Heart left ventricle (tissue), 16 donors: ENCODE data around the gene SMCR8. TPM values are rescaled to one million over a fixed set of nuclear protein-coding genes. Genes with fewer than 3 reads are reported as not detected.

ENCODE experiments used
- ATAC-seq, 4 donors: fragments of 200-7000 bp; cut with Tn5 transposase; one replicate each; pipeline ENCODE4 v1.9.1; 2020 to 2022; ENCODE audit warnings: moderate library complexity in 4 of 4, mild to moderate bottlenecking in 3 of 4, moderate number of reproducible peaks in 1 of 4
- DNase-seq, 5 donors: peaks; one replicate each; pipeline ENCODE4 v3.0.0-alpha.2; 2020
- H3K27ac ChIP-seq, 12 donors: fragments of 200-600 bp; sonication (generic) in 4 of 12; one replicate each; pipeline versions ENCODE4 v1.5.0 to v1.8.0; 2016 to 2022; ENCODE audit warnings: mild to moderate bottlenecking in 2 of 12
- H3K27me3 ChIP-seq, 9 donors: fragments of 200-600 bp; sonication (generic) in 2 of 9; one replicate each; pipeline versions ENCODE4 v1.5.1 to v1.8.0; 2016 to 2022; ENCODE audit warnings: mild to moderate bottlenecking in 3 of 9
- H3K36me3 ChIP-seq, 9 donors: fragments of 200-600 bp; sonication (generic) in 2 of 9; one replicate each; pipeline versions ENCODE4 v1.5.0 to v1.8.0; 2018 to 2022; ENCODE audit warnings: mild to moderate bottlenecking in 2 of 9
- H3K4me1 ChIP-seq, 12 donors: fragments of 200-600 bp; sonication (generic) in 4 of 12; one replicate each; pipeline versions ENCODE4 v1.5.0 to v1.8.0; 2016 to 2022; ENCODE audit warnings: mild to moderate bottlenecking in 3 of 12
- H3K4me3 ChIP-seq, 12 donors: fragments of 200-600 bp; sonication (generic) in 4 of 12; one replicate each; pipeline versions ENCODE4 v1.5.0 to v1.8.0; 2017 to 2022; ENCODE audit warnings: mild to moderate bottlenecking in 9 of 12, moderate library complexity in 4 of 12
- H3K9me3 ChIP-seq, 12 donors: fragments of 200-600 bp; sonication (generic) in 4 of 12; one replicate each; pipeline versions ENCODE4 v1.5.0 to v1.8.0; 2016 to 2022; ENCODE audit warnings: mild to moderate bottlenecking in 1 of 12
- POLR2A ChIP-seq, 2 donors: fragments of 450-650 bp; IDR thresholded peaks; one replicate each; pipeline ENCODE4 v1.6.1; 2017; ENCODE audit warnings: antibody characterized with exemption in 2 of 2, mild to moderate bottlenecking in 2 of 2, moderate library complexity in 2 of 2
- WGBS, 4 donors: extraction: QIAGEN DNeasy Blood & Tissue Kit in 2 of 4; methylation state at CpG; one replicate each; pipeline versions ENCODE4 v1.1.5 to v1.1.7; 2013 to 2018; 5-methylcytosine and 5-hydroxymethylcytosine counted together
- intact Hi-C, 10 donors: fragments of 100-400 bp; cut with DNase I; formaldehyde crosslinking; loops; one replicate each; pipeline versions ENCODE4 v1.11.1 to v1.14.2; 2022
- polyA plus RNA-seq, 2 donors: library from polyadenylated mRNA; stranded (reverse); fragments of 200-250 nt; gene quantifications; one replicate each; pipeline ENCODE4 v1.2.3, GENCODE V29; 2013
- total RNA-seq, 9 donors: library from RNA; depleted of rRNA in 2 of 9; stranded (reverse); fragments of >200 nt in 2 of 9; fragmentation: NEBNext Ultra II Directional in 3 of 9; extraction: Animal tissue kit (Norgen Biotek cat#: 25700) in 3 of 9; gene quantifications; one replicate each; pipeline versions ENCODE4 v1.1.0 to v1.2.4, GENCODE V29; 2016 to 2023
- TF ChIP-seq, protein P1 (sequence below), 12 donors: fragments of 200-600 bp; sonication (generic) in 4 of 12; IDR thresholded peaks; one replicate each; pipeline versions ENCODE4 v1.5.0 to v1.8.0; 2018 to 2022; ENCODE audit warnings: antibody characterized with exemption in 12 of 12, mild to moderate bottlenecking in 5 of 12
- donor health status: ischemic (EF 13 %, LVEDD 7.1; RV severe dilation, severe dysfunction).
- donor health status: healthy with polysubstance abuse.
- donor health status: DM: no; HTN: yes; CAD: no.
- donor health status: DM: no; HTN: no; CAD: no.
- donor health status: ischemic (EF 25% LVEDD 6.9; RV normal size, moderate dysfunction).
- donor health status: ischemic (EF 25% LVEDD 5.7; RV mildly dilated, moderate dysfunction).
- donor health status: healthy.
- donor health status: DM: yes; HTN: yes; CAD: no.
- donor health status: ischemic (EF 35%, LVEDD 5.7; RV mildly dilated, moderate dysfunction).
- donor health status: nonischemic (EF 11% LVEDD 7.7; RV severe dilation, severe dysfunction).
- donor health status: DM: yes; HTN: yes; CAD: no.
- donor health status: PGD.
- donor health status: ischemic (EF 29% LVEDD 5.4; RV normal size, mild dysfunction).
- donor health status: nonischemic (EF 23%, LVEDD 6.1; RV moderate dilation, normal function).

The SMCR8 gene
- total and polyA plus RNA-seq, 11 donors: 2.9 to 17.6 (median 12.4) TPM

DNA sequence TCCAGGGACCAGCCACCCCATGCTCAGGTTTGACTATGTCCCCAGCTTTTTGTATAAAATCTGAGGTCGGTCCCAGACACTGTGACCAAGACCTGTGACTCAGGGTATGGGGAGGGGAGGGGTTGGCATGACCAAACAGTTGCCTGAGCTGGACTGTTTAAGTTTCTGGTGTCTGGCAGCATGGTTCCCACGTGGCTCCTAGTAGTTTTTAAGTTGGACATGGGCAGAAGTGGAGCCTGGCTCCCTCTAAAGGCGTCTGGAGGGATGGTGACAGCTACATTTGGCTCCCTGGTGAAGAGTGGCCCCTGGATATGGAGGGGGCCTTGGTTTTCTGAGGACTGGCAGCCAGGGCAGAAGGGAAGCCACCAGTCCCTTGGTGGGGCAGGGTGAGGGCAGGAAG lies 7.9 kb downstream of the SMCR8 start:
- WGBS, 4 donors: 38 to 65% (median 48%) methylated on average over 2 to 3 of the region's 3 CpGs
- Histone ChIP-seq H3K4me1 (peaks cover 5 to 42% (median 28%) of the 10 kb centered on the region in 12 donors), H3K9me3 (no peaks in the 10 kb centered on the region), H3K27ac (no peak overlapping the region), H3K27me3 (no peaks in the 10 kb centered on the region), H3K36me3 (peaks cover 7 to 87% (median 72%) of the 10 kb centered on the region in 9 donors), H3K4me3 (no peak overlapping the region)
- DNase-seq (no peak), ATAC-seq (no peak)
- no peak for TF ChIP-seq POLR2A (IDR thresholded peaks at IDR 0.05)
- TF ChIP-seq, protein P1, sequence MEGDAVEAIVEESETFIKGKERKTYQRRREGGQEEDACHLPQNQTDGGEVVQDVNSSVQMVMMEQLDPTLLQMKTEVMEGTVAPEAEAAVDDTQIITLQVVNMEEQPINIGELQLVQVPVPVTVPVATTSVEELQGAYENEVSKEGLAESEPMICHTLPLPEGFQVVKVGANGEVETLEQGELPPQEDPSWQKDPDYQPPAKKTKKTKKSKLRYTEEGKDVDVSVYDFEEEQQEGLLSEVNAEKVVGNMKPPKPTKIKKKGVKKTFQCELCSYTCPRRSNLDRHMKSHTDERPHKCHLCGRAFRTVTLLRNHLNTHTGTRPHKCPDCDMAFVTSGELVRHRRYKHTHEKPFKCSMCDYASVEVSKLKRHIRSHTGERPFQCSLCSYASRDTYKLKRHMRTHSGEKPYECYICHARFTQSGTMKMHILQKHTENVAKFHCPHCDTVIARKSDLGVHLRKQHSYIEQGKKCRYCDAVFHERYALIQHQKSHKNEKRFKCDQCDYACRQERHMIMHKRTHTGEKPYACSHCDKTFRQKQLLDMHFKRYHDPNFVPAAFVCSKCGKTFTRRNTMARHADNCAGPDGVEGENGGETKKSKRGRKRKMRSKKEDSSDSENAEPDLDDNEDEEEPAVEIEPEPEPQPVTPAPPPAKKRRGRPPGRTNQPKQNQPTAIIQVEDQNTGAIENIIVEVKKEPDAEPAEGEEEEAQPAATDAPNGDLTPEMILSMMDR (IDR thresholded peaks at IDR 0.05): no peak
- intact Hi-C loops: loop anchor here in 1 of 10 donors (5.0 kb wide), 1 partner anchor 106 kb away; no protein-coding TSS in a partner anchor

DNA sequence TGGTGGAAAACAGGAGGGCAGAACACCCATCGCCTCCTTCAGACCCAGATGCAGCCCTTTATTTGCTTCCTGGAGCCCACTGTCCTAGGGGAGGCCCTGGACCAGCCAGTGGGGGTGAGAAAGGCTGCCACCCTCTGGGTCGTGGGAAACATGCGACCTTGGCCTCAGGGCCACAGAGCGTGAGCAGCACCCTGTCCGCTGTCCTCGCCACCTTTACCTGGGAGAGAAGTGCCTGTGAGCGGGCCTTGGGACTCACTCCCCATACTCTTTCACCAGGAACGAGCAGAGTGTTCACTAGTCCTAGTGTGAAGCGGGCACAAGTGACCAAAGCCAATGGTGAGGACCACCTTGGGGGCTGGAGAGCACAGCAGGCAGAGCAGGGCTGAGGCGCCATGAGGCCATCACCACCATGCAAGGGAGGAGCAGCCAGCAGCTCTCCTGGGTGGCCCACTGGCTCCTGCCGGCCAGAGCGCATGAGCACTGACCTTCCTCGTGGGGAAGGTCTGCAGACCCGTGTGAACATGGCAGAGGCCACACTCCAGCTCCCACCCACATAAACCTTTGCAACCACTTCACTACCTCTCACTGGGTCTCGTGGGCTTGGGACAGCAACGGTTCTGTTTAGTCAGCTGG lies 8.5 kb downstream of the SMCR8 start:
- H3K36me3 ChIP-seq: peaks cover 7 to 88% (median 76%) of the 10 kb centered on the region in 9 donors
- no peak for TF ChIP-seq POLR2A (IDR thresholded peaks at IDR 0.05)
- TF ChIP-seq, protein P1 (IDR thresholded peaks at IDR 0.05): no peak
- 85 to 93% (median 89%) methylated on average over 14 to 16 of the region's 16 CpGs for WGBS, 4 donors
- H3K9me3 ChIP-seq: no peaks in the 10 kb centered on the region
- intact Hi-C loops: loop anchor here in 1 of 10 donors (5.0 kb wide), 1 partner anchor 106 kb away; no protein-coding TSS in a partner anchor
- ATAC-seq: no peak
- peaks cover 3 to 36% (median 21%) of the 10 kb centered on the region in 12 donors for H3K4me1 ChIP-seq
- H3K27me3 ChIP-seq: no peaks in the 10 kb centered on the region
- DNase-seq: no peak
- no peak overlapping the region for H3K27ac ChIP-seq
- H3K4me3 ChIP-seq: no peak overlapping the region

DNA sequence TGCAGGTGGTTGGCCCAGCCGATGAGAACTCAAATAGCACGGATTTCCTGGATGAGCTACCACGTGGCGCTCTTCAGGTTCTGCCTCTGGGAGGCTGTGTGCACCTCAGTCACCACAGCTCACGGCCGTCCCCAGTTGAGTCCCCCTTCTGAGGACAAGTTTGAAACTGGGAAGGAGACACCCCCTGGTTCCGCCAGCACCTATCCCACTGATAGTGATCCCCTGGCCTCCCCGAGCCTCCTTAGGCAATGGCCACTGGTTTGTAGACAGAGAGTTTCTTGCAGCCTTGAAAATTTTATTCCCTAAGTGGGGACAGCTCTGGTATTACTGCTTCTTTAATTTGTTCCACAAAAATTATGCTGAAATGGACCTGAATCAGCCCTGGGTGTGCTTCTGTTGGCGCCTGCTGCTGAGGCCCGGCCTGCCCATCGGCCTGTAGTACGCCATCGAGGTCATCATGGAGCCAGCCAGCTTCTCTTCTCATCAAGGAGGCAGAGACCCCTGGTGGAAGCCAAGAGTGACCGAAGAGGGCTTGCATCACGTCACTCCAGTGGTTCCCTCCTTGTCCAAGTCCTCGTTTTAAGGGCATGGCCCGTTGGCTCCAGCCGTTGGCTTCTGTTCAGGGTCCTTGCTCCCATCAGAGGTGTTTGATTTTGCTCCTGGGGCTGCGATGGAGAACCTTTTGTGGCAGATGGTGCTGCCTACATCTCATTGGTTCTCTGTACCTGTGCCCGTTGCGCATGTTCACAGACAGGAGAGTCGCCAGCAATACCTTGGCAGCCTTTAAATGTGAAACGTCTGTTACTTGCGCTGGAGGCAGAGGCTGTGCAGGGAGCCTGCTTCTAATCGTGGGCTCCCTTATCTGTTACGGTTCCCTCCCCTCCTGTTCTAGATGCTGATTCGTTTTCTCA lies 9.3 kb downstream of the SMCR8 start:
- no peaks in the 10 kb centered on the region for H3K27me3 ChIP-seq
- H3K36me3 ChIP-seq: peaks cover 7 to 88% (median 78%) of the 10 kb centered on the region in 9 donors
- TF ChIP-seq, protein P1 (IDR thresholded peaks at IDR 0.05): no peak
- no peak for TF ChIP-seq POLR2A (IDR thresholded peaks at IDR 0.05)
- H3K4me1 ChIP-seq: peaks cover 0 to 28% (median 14%) of the 10 kb centered on the region in 12 donors
- no peak overlapping the region for H3K27ac ChIP-seq
- DNase-seq (no peak), ATAC-seq (no peak)
- intact Hi-C loops: loop anchor here in 1 of 10 donors (5.0 kb wide), 1 partner anchor 107 kb away; no protein-coding TSS in a partner anchor
- no peak overlapping the region for H3K4me3 ChIP-seq
- no peaks in the 10 kb centered on the region for H3K9me3 ChIP-seq
- WGBS, 4 donors: 80 to 89% (median 85%) methylated on average over 26 to 27 of the region's 27 CpGs

DNA sequence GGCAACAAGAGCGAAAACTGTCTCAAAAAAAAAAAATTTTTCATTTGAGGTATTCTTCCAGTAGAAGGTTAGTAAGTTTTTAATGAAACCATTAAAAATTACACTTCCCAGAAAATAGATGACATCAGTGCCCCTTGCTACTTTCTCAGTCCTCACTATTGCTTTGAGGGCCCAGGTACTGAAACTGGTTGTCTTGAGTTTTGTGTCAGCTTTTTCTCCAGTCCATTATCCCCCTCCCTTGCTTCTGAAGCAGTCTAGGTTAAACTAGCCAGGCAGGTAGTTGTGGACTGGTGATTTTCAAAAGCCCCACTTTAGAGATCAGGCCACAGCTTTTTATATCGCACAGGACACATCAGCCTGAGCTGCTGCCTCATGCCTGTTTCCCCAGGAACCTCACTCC lies 10.9 kb downstream of the SMCR8 start:
- 96 to 99% (median 98%) methylated on average over 2 of the region's 2 CpGs for WGBS, 4 donors
- intact Hi-C loops: no loop called here

More for the DNA sequence above, 10.9 kb downstream of the SMCR8 start:
- H3K27me3 ChIP-seq: no peaks in the 10 kb centered on the region
- no peak for TF ChIP-seq POLR2A (IDR thresholded peaks at IDR 0.05)
- TF ChIP-seq, protein P1 (IDR thresholded peaks at IDR 0.05): no peak
- no peak overlapping the region for H3K27ac ChIP-seq
- DNase-seq (no peak), ATAC-seq (no peak)
- peaks cover 0 to 12% (median 0%) of the 10 kb centered on the region in 12 donors for H3K4me1 ChIP-seq
- no peak overlapping the region for H3K4me3 ChIP-seq
- H3K36me3 ChIP-seq: peaks cover 7 to 97% (median 86%) of the 10 kb centered on the region in 9 donors
- no peaks in the 10 kb centered on the region for H3K9me3 ChIP-seq
